ENCODE results near the gene TTLL10.

TTLL10 gene

DNA sequence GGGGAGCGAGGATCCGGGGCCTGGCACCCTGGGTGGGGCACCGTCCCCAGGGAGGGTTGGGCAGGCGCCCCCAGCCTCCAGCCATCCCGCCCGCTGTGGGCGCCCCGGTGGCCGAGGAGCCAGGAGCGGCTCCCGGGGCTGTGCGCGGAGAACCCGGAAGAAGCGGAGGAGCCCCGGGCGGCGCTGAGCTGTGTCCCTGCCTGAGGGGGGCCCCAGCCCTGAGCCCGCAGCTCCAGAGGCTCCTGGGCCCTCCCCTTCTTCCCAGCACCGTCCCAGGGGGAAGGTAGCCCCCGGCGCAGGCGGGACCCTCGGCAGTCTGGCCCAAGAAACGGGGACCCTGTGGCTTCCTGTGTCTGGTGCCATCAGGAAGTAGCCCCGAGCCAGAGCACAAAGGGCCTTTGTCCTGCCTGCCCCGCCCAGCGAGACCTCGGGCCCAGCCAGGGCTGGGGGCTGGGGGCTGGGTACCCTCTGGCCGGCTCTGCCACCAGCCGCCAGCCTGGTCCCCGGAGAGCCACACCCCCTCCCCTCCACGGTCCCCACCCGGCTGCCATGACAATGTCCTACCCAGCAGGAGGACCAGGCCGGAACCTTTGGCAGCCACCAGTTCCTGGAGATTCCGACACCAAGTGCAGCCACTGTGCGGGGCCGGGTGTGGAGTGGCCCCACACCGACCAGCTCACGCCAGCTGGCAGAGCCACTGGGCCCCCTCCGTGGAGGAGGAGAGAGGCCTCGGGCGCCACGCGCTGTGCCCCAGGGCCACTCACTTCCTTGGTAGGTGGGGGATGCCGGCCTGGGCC, 15.6 kb upstream of the TTLL10 start:
- no peak for DNase-seq (ENCODE audit: low spot score)

DNA sequence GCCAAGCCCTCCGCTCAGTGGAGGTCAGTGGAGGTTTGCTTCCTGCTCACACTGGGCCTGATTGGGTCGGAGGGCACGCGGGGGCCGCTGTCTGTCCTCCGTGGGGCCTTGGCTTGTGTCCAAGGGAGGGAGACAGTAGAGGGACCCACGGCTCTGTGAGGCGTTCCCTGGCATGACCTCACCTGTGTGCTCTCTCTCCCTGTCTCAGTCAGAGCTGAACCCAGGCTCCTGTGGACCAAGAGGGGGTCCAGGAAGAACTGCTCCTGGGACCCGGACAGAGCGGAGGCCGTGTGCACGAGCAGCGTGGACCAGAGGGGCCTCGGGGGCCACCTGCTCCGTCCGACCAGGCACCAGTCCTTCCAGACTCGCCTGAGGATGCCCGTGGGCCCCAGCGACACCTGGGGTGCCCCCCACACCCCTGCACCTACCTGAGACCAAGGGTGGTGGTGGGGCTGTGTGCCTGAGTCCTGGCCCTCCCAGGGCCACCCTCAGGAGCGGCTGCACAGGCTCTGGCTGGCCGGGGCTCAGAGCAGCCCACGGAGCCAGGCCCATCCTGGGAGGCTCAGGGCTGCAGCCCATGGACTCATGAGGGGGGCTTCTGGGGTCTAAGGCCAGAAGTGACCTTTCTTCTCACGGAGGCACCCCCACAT, 13.3 kb upstream of the TTLL10 start:
- DNase-seq (ENCODE audit: low spot score): no peak

DNA sequence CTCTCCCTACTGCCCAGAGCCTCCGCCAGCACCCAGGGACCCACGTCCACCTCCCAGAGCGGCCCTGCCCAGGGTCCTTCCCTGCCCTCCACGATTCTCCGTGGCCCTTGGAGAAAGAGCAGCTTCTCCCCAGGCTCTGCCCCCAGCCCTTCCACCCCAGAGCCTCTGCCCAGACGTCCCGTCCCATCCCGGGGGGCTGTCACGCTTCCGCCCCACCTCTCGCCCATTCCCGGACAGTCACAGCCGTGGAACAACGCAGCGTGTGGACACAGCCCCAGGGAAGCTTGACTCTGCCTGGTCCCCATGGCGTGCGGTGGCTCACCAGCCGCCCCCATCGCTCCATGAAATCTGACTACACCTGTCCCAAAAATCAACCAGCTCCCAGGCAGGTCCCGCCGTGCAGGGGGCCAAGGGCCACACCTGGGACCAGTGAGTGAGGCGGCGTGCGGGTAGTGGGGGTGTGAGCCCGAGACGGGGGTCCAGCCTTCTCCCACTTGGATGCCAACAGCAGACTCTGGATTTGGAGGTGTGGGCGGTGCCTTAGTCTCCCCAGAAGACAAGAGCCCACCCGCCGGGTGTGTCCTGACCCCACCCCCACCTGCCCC, 12.5 kb upstream of the TTLL10 start:
- no peak for DNase-seq (ENCODE audit: low spot score)

DNA sequence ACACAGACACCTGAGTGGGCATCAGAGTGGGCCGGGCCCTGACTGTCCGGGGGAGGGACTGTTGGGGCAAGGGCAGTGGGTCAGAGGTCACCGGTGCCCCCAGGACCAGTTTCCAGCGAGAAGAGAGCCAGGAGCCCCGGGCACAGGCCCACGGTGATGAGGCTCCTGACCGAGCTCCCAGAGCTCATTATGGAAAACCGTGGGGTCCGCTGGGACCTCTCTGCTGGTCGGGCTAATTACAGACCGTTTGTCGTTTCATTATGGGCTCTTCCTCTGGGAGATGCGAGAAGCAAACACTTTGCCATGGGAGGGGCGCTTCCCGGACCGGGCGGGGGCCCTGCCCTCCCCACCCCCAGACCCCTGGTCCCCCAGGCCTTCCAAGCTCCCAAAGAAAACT, 12.0 kb upstream of the TTLL10 start:
- no peak for DNase-seq (ENCODE audit: low spot score)

DNA sequence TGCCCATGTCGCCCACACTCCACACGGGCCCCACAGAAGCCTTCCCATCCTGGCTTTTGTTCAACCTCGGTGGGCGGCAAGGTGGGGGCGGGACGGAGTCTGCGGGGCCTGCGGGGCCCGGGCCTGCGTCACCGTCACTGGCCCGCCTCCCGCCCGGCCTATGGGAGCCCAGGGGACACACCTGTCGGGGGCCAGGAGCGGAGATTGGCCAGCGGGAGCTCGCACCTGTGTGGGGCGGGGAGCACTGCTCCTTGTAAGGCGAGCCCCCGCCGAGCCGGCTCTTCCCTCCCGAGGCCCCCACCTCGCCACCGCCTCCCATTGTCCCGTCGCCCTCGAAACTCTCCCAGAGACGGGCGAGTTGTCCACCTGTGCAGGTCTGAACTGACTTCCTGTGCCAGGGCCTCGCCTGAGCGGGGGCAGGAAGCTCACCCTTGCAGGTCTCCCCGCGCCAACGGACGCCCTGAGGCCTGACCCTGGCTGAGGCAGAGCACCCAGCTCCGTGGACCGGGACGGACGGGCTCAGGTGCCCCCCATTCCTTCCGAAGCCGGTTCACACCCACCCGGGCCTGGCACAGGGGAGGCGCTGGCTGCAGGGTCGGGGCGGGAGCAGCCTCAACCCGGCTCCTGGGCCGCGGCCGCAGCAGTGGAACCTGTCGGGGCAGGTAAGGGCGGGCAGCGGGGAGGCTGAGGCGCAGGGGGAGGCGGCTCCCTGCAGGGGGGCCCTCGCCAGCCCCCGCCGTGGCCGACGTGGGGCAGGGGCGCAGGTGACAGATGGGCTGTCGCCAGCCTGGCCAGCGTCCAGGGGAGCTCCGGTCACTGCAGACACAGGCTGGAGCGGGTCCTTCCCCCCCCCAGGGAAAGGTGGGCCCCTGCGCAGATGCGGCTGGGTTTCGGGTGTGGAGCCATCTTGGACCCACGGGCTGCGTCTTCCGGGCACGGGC, 10.8 kb upstream of the TTLL10 start:
- no peak for DNase-seq (ENCODE audit: low spot score)

DNA sequence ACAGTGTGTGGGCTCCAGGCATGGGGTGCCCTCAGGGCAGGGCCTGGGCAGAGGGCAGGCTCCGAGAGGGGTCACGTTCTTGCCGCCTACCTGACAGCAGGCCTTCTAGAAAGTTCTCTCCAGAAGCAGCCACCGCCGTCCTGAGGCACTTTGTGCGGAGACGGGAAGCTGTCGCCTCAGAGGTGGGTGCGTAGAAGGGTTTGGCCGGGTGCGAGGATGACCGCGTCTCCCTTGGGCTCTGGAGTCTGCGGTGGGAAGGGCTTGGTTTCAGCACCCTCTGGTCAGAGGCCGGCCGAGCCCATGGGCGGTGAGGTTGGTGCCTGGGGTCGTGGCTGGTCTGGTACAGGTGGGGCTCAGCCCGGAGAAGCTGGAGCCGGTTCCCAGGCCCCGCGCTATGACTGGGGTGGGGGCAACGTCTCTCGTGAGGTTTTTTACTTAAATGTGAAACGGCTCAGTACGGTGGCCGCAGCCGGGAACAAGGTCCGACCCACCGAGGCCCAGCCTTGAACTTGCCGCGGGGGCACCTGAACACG, 10.1 kb upstream of the TTLL10 start:
- no peak for DNase-seq (ENCODE audit: low spot score)

DNA sequence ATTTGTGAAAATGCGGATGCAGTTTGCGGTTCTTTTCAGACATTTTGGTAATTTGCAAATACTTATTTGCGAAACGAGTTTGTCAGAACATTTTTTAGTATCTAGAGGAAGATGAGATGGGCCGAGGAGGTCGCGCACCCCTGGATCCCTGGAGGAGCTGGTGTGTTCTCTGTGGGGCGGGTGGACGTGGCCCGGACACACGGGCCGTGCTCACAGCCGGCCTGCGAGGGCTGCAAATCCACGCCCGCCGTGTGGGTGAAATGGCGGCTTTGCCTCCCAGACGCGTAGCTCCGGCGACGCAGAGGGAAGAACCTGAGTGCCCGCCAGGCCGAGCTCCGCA, 9.3 kb upstream of the TTLL10 start:
- DNase-seq (ENCODE audit: low spot score): no peak

DNA sequence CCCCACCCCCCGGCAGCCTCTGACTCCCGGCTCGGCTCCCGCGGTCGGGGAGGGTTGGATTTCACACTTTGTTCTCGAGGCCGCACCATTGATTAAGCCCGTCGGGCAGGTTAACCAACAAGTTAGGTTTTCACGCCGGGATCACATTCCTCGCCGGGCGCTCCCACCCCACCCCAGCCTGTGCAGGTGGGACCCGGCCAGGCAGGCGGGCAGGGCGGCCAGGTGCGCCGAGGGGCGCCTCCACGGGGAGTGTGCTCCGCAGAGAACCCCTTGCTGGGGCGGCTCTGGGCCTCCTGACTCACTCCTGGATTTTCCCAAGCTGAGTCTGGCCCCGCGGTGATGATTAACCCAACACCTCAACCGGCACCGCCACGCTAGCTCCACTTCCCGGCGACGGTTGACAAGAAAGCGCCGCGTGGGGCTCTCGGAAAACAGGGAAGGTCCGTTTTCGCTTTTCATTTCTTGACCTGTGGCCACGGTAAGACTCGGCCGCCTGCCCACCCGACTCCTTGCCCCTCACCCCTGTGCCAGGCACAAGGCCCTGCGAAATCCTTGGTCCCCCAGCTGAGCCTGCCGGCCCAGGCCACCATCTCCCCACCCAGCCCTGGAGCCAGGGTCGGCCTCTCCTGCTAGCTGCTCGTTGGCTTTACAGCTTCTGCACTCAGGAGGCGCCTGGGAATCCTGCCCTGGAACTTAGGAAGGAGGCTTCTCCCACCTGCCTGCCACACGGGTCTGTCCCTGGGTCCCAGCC, 8.8 kb upstream of the TTLL10 start:
- DNase-seq (ENCODE audit: low spot score): no peak

DNA sequence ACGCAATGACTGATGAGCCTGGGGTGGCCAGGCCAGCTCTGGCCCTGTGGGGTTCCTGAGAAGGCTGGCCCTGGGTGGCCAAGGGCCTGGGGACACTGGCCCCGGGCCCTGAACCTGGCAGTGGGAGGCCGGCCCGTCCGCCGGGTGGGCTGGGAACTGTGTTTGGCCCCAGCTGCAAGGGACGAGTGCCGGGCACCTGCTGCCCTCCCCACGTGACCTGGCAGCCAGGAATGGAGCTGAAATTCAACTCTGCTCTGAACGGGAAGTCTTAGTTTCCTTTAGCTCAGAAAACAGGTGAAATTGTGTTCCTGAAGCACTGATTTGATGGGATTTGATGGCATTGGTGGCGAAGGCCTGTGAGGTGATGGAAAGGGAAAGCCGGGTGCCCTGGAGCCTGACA, 8.2 kb upstream of the TTLL10 start:
- no peak for DNase-seq (ENCODE audit: low spot score)

DNA sequence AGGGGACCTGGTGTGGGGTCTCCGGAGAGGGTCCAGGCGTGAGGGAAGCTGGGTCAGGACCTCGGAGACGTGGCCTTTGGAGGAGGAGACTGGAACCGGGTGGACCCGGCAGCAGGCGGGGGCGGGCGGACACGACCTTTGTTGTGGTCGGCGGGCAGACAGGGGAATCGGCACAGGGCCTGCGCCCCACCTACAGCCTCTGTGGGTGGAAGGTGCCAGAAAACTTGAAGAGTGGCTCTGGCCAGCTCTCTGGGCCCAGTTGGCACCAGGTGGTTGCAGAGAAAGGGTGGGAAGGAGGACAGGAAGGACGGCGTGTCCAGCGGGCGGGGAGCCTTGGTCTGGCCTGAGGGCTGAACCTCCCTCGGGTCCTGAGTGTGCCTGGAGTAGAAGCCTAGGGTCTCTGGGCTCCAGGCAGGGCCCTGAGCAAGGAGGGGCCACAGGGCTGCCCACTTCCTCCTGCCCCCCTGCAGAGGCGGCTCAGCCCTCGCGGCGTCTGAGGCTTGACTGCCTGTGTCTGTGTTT, 7.7 kb upstream of the TTLL10 start:
- DNase-seq (ENCODE audit: low spot score): no peak

DNA sequence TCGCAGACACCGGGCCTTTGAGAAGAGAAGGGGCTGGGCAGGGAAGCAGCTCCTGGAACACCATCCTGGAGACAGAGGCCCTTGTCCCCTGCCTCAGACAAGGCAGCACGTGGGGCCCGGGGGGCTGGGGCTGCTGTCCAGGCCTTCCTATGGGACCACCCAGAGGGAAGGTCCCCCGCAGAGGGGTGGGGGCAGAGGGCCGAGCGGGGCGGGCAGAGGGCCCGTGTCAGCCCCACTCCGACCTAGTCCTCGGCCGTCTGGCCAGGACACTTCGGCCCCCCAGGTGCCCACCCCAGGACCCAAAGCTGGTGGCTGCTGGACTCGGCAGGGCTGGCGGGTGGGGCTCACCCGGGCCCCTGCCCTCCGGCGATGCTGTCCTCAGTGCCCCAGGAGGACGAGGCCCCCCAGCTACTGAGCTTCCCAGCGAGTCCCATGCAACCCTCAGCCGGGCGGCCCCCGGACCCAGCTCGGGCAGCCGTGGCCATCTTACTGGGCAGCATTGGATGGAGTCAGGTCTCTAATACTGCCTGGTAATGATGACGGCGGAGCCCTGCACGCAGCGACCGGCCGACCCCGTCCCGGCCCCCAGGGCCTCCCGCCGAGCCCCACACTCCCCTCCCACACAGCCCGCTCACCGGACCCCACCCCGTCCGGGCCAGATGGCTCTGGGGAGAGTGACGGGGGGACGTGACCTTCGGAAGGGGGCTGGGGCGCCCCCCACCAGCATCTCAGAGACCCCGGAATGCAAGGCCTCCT, 6.9 kb upstream of the TTLL10 start:
- DNase-seq (ENCODE audit: low spot score): no peak

DNA sequence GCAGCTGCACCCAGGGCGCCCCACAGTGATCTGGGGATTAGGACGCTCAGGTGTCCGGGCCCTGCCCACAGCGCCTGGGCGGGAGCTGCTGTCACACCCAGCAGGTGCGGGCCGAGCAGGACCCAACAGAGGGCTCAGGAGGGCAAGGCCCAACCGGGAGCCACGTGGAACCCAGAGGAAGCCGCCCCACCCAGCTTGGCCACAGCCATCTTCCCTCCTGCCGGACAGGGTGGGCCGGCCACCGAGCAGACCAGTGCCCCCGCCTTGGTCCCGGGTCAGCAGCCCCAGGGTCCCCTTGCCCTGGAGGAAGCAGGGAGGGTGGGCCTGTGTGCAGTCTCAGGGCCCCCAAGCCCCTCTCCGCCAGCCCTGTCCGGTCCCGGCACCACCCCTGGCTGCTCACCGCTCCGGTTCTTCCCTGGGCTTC, 6.3 kb upstream of the TTLL10 start:
- DNase-seq (ENCODE audit: low spot score): no peak

DNA sequence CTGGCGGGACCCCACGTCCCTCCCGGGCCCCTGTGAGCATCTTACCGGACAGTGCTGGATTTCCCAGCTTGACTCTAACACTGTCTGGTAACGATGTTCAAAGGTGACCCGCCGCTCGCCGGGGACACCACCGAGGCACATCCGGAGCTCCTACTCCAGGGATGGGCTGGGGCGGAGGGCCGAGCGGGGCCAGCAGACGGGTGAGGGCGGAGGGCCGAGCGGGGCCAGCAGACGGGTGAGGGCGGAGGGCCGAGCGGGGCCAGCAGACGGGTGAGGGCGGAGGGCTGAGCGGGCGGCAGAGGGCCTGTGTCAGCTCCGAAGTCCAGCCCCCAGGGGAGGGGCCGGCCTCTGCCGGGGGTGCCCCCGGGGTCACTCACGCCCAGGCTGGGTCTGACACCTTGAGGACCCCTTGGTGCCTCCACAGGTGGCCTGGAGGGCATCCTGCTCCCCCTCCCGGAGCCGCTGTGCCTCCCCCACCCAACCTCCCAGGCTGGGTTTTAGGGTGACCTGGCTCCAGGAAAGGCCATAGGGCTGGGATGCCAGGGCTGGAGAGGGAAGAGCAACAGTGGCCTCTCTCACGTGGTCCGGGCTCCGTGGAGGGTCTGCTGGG, 5.7 kb upstream of the TTLL10 start:
- DNase-seq (ENCODE audit: low spot score): no peak

DNA sequence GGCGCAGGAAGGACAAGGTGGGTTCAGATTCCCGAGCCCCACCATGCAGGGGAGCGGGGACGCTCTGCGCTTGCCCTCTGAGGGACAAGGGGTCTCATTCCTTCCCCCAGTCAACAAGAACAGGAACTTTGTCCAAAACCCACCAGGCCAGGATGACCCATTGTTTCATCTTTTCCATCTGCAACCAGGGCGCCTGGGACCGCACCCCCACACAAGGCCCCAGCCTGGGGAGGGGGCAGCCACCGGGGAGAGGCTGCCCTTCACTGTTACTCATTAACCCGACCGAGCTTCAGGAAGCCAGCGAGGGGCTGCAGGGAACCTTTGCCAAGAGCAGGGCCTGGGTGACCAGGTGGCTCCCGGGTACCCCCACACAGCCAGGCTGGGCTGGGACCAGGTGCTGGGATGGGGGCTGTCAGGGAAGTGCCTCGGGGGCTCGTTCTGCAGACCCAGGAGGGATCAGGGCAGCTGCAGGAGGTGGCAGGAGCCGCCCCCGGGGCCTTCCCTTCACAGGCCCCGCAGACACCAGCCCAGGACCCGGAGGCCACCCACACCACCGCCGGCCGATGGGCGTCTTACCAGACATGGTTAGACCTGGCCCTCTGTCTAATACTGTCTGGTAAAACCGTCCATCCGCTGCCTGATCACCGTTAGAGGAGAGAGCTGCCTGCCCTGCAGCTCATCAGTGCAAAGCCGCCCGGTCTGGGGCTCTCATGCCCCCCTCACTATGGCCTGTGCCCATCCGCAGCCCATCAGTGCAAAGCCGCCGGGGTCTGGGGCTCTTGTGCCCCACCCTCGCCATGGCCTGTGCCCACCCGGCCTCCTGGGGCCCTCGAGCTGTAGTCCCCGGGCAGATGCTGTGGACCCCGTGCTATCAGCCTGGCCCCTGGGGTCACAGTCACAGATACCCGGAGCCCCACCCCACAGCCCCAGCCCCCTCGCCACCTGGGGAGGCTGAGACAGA, 4.9 kb upstream of the TTLL10 start:
- DNase-seq (ENCODE audit: low spot score): no peak

DNA sequence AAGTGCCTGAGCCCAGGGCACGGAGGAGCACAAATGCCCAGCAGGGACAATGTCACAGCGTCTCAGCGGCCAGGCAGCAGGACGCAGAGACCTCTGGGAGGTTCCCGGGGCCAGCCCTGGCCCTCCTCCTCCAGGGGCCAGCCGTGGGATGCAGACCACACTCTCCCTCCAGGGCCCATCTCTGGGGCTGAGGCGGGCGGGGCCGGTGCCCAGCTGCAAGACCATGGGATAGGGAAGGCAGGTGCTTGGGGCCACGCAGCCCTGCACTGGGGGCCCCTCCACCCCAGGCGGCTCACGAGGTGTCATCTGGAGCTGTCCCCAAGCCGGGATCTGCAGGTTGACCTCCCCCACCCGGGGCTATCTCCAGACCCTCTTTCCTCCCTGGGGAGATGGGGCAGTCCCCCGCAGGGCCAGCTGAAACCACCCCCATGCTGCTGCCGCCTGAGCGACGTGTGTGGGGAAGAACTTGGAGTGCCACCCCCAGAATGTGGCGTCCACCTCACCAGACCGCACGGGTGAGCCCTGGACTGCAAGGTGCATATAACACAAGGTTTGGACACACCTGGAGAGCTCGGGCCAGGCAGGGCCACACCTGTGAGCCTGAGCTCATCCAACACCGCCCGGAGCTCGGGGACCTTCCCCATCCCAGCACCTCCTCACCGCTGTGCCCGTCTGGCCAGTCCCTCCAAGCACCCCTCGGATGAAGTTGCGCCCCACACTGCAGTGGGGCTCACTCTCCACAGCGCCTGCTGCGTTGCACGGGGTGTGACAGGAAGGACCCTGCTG, 4.1 kb upstream of the TTLL10 start:
- no peak for DNase-seq (ENCODE audit: low spot score)

DNA sequence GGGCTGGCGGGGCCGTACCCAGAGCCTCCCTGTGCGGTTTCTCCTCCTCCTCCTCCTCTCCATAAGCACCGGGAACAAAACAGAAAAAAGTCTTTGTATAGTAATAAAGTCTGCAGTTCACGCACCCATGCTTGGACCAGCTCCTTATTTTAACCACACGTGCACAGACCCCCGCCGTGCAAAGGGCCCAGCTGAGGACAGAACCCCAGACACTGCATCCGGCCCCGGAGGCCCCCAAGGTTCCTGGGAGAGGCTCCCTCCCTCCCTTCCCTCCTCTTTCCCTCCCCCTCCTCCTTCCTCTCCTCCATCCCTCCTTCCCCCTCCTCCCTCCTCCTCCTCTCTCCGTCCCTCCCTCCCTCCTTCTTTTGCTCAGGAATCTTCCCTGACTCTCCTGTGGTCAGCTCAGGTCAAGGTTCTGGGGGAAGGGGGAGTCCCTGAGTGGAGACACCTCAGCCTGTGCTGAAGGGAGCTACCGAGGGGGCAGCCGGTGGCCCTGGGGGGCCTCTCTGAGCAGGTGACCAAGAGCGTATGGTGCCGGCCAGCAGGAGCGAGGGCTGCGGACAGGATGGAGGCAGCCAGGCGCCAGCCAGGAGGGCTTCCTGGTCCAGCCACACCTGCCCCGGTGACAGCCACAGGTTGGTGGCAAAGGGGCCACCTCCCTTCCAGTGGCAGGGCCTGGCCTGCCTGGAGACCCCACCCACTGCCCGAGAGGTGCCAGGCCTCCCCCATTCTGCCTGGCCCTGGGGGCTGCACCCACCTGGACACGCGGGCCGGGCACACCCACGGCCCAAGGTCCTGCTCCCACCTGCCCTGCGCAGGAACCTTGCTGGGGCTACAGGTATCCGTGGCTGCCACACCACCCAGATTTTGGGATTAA, 3.2 kb upstream of the TTLL10 start:
- DNase-seq (ENCODE audit: low spot score): no peak

DNA sequence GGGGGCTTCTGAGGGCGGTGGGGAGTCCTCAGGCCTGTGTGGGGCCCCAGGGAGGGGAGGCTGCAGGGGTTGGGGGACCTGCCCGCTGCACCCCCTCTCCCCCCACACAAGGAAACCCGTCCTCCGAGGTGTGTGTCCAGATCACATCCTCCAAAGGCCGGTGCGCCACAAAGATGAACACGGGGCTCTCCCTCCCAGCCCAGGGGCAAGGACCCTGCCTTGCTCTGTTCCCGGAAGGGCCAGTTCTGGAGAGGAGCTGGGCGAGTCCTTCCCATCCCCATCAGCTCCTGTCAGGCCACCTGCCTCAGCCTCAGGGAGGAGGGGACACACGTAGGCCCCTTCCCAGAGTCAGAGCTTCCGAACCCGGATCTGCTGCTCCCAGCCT, 2.5 kb upstream of the TTLL10 start:
- DNase-seq (ENCODE audit: low spot score): no peak

Data from CD4-positive, alpha-beta T cell treated with Interleukin-6 at 100 ng/mL for 8 hours (primary cell).